NOMO-1 treated with dmso at 0.1 percent for 144 hours (cell line): ENCODE results near the gene COL23A1.

ENCODE experiments used
- DNase-seq: peaks from one replicate; lab custom pipeline; 2025; ENCODE audit not compliant: unreplicated experiment; lab: John Stamatoyannopoulos, UW

The COL23A1 gene

DNA sequence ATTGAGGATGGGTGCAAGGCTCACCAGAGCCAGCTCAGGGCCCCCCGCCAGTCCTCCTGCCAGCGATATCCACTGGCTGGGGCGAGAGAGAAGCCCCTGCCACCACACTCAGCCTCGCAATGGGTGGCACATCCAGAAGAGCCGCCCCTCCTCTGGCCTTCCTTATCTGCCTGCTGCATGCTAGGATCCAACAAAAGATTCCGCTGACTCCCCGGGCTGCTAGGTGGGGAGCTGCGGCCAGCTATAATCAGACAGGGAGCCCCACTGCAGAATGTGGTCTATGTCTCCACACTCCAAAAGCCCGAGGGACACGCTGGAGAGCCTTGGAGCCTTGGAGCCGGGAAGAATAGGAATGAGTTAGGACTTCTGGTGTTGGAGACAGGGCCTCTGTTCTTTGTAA, 32.8 kb downstream of the COL23A1 start:
- DNase-seq = no peak

DNA sequence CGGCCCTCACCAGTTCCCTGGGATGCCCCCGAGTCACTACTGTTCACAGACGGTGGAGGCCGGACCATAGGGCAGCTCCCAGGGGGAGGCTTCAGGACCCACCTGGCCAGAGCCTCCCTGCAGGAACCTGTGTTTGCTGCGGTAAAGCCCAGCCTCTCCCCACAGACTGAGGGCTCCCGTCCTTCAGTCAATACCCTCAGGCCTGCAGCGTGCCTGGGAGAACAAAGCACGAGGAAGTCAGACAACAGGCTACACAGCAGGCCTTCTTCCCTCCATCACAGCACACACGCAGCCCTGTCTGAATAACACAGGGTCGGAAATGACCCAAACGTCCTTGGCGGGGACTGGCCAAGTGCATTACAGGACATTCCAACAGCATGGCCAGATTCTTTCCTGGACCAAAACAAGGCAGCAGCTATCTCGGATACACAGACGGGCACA, 34.4 kb downstream of the COL23A1 start:
- DNase-seq = no peak

DNA sequence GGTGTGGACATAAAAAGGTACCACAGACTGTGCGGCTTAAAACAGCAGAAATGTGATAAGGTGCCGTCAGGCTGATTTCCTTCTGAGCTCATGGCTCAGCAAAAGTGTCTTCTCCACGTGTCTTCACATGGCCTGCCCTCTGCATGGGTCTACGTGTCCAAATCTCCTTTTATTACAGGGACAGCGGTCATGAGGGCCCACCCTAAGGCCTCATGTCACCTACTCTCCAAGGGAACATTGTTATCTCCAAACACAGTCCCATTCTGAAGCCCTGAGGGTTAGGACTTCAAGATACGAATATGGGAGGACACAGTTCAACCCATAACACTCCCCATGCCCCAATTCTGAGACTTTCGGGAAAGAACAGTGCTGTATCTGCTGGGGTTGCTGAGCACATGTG, 35.2 kb downstream of the COL23A1 start:
- no peak for DNase-seq

DNA sequence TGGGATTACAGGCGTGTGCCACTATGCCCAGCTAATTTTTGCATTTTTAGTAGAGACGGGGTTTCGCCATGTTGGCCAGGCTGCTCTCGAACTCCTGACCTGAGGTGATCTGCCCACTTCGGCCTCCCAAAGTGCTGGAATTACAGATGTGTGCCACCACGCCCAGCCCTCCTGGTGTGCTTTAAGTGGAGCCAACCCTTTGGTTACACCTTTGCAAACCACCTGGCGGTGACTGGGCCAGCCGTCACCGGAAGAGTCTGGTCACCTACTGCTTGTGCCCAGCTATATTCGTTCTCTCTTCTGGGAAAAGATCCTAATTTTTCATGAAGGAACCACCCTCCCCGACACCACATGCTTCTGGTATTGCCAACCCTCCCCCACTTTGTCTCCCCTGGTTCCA, 35.9 kb downstream of the COL23A1 start:
- no peak for DNase-seq

DNA sequence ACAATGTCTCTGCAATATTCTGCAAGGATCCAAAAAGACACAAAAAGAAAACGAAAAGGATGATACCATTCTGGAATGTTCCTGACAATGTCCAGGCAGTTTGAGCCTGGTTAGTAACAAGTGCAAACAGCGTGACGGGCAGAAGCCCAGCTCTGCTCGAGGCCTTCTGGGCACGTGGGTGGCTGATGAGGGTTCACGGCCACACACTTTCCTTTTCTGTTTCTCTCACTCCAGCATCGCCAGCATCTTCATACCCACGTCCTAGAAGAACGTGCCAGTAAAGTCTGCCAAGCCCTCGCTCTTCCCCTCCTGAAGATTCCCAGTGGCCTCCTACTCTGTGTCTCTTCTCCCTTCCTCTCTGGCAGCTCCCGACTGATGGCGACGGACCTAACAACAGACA, 36.7 kb downstream of the COL23A1 start:
- DNase-seq = no peak

DNA sequence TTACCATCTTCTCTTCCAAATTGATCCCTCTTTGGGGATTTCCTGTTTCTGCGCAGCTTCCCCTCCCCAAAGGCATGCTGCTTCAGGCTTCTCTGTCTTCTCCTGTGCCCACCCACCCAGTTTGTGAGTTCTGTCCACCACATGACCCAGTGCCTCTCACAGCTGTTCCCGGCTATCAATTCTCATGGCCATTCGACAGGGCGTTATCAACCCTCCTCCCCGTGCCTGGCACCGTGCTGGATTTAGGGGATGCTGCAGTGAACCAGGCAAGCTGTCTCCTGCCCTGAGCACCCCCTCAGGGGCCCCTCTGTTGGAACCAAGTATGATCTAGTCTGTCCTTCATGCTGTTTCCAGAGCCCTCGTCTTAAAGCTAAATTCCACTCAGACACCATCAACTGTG, 38.7 kb downstream of the COL23A1 start:
- DNase-seq = no peak

DNA sequence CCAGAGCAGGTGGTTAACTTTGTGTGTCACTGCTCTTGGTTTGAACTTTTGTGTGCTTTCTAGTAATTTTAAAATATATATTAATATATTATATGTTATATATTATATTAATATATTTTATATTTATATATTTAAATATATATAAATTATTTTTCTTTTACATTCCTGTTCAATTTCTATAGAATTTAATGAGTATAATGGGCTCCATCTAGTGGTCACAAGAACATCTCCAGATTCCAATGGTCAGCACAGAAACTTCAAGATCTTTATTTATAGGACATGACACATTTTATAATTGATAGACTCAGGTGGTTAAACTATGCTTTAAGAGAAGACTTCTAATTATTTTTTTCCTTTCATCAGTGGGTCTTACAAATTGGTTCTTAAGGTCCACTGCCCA, 39.1 kb downstream of the COL23A1 start:
- peak; percentile 37 for DNase-seq

DNA sequence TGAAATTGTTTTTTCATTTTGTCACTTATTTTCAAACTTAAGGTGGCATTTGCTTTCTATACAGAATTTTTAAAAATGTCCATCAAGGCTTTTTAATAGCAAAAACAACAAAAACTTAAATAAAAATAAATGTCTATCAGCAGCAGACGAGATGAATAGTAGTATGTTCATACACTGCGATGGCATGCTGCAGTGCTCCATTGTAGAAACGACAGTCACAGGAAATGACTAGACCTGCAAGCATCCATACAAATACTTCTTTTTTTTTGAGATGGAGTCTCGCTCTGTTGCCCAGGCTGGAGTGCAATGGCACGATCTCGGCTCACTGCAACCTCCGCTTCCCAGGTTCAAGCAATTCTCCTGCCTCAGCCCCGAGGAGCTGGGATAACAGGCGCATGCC, 41.4 kb downstream of the COL23A1 start:
- DNase-seq = no peak

DNA sequence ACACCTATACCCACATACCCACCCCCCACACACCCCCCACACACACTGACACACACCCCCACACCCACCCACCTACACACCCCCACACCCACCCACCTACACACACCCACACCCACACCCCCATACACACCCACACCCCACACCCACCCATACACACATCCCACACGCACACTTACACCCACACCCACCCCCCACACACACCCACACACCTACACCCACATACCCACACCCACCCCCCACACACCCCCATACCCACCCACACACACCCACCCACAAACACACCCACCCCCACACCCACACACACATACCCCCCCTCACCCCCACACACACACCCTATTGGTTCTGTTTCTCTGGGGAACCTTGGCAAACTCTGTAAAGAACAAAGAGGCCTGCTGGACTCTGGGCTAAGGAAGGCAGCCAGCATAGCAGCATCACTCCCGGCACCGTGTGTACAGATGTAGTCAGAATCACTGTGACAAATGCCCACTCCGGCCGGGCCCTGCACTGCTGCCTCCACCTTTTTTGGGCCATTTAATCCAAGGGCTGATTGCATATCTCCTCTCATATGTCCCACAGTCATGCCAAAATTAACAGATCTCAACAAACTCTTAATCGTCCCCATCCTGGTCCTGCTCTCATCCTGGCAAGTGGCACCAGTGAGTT, 42.3 kb downstream of the COL23A1 start:
- no peak for DNase-seq

DNA sequence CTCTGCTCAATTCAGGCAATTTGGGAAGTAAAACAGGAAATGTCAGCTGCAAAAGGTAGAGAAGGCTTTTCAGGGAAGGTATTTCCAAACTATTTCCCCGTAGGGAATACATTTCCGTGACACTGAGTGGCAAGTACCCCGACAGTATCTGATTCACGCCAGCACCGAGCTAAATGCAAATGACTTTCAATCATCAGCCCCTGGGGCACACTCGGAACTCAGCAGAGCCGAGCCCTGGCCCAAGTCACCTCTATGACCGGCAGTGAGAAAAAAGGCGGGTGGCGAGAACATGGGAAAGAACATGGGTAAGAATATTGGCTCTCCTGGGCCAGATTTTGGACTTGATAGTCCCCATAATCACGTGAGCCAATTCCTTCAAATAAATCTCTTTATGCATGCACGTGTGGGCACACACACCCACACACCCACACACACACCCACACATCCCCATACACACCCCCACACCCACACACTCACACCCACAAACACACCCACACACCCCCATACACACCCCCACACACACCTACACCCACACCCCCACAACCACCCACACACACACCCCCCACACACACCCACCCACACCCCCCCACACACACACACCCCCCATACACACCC, 43.0 kb downstream of the COL23A1 start:
- no peak for DNase-seq

DNA sequence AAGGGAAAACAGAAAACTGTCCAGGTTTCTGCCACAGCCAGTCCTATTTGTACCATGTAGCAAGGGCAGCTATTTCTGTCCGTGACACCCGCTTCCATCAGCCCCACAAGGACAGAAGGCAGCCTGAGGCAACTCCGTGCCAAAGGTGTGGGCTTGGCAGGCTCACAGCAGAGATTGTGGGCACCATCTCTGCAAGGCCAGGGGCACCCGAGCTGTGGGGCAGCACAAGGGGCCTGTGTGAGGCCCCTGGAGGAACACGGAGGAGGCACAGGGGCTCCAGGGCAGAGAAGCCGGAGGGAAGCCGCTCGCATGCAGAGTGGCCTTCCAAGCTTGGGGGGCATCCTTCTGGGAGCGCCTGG, 43.5 kb downstream of the COL23A1 start:
- no peak for DNase-seq

DNA sequence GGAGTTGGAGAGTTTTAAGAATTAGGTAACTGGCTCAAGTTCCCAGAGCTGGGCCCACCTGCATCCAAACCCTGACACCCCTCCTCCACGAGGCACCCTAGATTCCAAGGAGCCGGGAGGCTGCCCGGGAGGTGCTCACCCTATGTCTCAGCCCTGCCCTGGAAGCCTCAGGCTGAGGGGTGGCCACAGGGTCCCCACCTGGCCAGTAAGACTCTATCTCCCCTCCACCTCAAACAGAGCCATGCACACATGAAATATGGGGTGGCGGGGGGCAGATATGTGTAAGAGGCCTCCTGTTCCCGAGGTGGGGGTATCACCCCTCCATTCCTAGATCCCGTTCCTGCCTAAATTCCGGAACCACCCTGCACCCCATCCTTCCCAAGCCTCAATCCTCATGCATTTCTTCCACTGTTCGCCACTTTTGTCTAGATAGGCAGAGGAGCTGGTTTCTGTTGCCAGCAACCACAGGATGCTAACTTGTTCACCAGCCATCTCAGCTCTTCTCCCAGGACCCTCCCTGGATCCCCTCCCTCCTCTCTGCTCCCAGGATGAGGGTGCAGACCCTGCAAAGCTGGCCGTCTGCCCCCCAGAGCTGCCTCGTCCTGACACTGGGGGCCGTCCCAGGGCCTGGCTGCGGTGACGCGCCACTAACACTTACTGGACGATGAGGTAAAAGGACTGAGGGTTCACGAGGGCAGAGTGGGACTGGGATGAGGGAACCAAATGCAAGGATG, 44.1 kb downstream of the COL23A1 start:
- DNase-seq = no peak

DNA sequence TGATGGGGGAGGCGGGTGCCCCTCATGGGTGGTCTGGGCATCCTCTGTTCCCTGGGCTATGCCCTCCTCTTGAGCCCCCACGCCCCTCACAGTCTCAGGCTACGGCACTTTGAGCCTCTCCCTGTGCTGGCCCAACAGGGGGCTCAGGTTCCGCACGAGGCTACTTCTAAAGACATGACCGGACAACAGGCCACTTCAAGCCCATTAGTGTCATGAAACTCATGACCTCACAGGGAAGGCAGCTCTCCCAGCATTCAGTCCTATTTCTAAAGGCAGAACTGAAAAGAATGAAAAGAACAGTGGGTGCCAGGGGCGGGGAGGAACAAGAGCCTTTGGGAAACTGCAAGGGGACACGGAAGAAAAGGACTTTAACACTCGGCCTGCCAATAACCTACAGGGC, 45.0 kb downstream of the COL23A1 start:
- no peak for DNase-seq

DNA sequence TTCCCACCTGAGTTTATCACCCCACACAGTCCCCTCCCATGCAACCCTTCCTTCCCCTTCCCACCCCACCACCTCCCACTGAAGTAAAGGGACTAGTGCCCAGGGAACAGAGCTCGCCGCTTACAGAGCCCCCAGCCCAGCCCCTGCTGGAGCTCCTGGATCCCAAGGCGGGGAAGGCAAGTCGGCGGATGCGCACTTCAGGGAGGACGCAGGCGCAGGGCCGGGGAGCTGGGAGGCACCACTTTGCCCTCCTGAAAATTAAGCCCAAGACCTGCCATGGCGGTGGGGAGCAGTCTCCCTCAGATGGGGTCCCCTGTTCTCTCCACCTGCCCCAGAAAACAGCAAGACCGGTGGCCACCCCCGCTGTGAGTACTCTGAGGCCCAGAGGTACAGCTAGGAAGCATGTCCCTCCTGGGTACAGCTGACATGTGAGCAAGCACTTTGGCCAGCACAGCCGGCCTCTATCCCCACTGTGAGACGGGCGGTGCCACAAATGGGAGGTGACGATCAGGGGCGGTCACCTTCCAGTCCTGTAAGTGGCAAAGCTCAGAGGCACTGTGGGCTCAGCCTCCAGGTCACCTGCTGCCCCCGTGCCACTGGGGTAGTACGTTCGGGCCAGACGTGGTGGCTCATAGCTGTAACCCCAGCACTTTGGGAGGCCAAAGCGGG, 45.9 kb downstream of the COL23A1 start:
- no peak for DNase-seq

DNA sequence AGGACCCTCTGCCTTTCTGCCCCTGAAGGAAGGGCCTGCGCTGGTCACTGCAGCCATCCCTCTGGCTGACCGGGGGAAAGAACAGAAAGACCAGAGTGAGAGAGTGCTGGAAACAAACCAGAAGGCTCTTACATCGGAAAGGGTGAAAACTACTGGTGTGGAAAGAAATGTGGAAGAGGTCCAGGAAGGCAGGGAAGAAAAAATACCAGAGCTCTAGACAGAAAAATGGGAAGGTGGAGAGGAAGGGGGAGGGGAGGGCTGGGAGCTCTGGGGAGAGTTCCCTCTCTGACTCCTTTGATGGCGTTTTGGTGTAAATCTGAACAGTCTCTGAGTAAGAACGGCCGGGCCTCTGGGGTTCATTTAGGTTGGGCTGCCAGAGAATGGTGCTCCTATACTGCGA, 47.7 kb downstream of the COL23A1 start:
- no peak for DNase-seq

DNA sequence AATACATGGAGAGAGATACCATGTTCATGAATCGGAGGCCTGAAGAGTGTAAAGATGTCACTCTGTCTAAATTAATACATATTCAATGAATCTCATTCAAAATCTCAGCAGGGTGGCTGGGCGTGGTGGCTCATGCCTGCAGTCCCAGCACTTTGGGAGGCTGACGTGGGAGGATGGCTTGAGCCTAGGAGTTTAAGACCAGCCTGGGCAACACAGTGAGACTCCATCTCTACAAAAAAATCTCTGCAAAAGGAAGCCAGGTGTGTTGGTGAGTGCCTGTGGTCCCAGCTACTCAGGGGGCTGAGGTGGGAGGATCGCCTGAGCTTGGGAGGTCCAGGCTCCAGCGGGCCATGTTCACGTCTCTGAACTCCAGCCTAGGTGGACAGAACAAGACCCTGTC, 49.7 kb downstream of the COL23A1 start:
- DNase-seq = no peak

DNA sequence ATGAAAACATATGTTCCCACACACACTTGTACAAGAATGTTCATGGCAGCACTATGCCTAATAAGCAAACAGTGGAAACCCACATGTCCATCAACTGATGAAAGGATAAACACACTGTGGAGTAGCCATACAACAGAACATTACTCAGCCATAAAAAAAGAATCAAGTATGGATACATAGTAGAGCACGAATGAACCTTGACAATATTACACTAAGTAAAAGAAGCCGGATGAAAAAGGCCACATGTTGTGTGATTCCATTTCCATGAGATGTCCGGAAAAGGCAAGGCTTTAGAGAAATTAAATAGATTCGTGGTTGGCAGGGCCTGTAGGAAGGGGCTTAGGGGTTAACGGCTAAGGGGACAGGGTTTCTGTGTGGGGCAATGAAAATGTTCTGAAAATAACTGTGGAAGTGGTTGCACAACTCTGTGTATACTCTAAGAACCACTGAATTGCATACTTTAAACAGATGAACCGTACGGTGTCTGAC, 51.4 kb downstream of the COL23A1 start:
- DNase-seq = peak; percentile 89

DNA sequence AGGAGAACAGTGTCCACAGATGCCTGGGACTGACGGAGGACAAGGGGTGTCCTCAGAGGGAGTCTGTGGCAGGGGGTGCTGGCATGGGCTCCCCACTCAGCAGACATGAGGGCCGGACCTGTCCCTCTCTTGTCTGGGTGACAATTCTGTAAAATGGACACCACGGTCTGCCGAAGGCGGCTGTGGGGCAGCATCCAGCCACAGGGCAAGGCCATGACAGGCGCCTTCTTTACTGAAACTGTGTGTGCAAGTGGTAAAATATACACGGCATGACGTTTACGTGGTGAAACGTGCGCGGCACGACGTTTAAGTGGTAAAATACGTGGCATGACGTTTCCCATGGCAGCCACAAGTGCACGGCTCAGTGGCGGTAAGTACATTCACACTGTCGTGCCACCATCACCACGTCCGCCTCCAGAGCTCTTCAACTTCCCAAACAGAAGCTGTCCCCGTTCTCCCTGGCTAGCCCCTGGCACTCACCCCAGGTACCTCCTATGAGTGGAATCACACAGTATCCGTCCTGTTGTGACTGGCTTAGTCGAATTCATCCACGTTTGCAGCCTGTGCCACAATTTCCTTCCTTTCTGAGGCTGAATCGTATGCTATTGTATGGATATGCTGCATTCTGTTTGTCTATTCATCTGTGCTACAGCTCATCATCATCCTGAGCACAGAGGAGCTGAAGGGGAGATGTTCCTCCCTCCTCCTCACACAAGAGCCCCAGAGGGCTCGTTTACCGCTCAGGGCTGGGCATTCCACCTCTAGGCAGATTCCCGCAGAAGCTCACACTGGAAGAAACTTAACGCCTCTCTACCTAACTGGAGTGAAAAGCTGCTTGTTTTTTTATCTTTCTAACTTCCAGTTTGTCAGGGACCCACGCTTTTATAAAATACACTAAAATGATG, 52.5 kb downstream of the COL23A1 start:
- DNase-seq = no peak

DNA sequence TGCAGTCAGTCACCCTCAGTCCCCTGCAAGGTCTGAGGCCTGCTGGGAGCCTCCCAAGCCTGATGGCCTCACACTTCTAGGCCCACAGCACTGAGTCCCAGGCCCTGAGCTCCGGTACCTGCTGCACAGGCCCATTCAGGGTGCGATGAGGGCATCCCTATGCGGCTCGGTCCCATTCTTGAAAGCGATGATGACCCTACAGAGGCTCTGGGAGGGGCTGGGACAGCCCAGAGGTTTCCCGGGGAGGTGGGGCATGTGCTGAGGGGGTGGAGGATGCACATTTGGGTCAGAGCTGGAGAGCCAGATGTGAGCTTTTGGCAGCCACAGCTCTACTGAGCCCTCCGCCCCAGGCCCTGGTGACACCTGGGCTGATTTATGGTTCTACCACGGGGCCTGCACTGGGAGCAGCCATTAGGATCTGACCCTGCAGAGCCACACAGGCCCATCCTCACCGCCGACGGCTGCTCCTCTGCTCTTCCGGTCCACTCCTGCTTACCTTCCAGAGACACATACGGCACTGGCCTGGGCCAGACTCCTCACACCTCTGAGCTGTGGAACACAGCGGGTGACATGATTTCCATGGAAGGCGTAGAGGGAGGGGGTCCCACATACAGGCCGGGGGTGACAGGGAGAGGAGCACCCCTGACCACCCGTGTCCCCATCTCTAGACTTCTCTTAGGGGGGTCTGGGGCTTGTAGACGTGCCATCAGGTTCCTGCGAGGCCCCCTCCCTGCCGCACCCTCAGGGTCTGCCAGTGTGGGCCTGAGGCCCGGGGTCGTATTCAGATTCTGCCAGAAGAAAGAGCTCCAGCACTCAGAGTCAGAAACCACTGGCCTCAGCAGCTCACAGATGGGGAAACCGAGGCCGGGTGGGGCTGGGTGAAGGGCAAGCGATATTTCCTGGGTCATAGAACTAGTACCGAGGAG, 53.4 kb downstream of the COL23A1 start:
- no peak for DNase-seq
